Activated gamma-delta T cell treated with Interleukin-2 at 50 U/mL for 16 hours (primary cell): Measurements from ENCODE around the gene DGCR2.
"Not testable (repeated sequence)": the region's sequence is repeated elsewhere in the genome, so short reads cannot be mapped to it uniquely, and the experiment has no call there.

Experiments
- DNase-seq: peaks from one replicate; pipeline ENCODE4 v3.0.0-alpha.2; 2020

Gene DGCR2

DNA sequence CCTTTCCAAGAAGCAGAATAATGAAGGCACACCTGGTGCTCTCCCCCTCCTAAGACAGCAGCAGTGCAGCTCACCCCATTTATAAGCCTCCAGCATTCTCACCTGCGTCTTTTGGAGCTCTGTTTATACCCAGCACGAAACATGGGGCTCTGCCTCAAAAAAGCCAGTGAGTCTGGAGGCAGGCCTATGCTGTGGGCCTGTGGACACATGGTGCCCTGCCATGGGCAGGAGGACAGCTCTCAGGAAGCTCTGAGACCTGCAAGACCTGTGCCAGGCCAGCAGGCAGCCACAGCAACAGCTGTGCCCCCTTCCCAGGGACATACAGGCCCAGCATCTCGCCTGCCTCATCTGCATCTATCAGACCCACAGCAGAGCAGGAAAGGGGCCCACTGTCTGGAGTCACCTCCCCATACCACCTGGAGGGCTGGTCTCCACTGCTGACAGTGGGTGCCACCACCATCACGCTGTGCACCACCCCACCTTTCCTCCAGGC lies 64.2 kb downstream of the DGCR2 start:
- DNase-seq, result no peak

DNA sequence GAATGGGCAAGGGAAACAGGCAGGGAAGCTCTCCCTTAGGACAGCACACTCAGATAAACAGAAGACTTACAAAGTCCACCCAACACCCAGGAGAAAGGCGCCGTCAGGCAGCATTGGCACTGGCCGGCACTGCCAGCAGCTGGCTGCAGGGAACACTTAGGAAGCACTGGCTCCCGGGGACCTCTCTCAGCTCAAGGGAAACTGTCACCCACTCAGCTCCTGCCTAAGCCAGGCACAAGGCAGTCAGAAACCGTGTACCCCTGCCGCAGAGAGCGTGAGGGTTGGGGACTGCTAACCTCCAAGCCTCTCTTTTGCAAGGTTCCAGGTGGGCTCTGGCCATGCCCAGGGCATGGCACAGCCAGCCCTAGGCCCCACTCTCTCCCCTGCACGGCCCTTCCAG lies 64.7 kb downstream of the DGCR2 start:
- DNase-seq, result no peak

DNA sequence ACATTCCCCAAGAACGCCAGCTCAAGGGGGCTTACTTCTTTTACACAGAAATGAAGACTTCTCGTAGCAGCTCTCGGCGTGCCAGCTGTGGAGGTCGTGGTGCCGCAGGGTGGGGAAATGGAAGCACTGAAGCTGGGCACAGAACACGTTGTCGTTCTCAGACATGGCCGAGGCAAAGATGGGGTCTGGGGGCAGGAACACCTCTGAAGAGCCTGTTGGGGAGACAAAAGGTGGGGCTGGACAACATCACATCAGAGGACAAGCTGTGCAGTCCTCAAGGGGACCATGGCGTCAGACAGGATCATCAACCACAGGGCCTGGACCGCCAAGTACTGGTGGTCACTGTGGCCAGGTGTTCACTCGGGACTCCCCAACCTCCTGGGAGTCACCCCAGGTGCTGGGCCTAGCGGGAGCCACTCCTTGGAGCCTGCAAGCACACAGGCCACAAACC lies 65.2 kb downstream of the DGCR2 start:
- DNase-seq, result no peak

DNA sequence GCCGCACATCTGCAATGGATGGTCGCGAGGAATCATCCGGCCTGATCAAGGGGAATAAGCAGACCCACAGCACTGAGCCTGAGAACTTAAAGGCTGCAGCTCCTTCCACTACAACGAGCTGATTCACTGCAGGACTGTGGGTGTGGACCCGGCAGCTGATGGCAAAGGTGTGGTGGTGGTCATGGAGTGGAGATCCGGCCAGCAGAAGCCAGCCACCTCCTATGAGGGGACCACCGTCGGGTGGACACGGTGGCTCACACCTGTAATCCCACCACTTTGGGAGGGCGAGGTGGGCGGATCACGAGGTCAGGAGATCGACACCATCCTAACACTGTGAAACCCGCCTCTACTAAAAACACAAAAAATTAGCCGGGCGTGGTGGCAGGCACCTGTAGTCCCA lies 66.4 kb downstream of the DGCR2 start:
- DNase-seq, result no peak

DNA sequence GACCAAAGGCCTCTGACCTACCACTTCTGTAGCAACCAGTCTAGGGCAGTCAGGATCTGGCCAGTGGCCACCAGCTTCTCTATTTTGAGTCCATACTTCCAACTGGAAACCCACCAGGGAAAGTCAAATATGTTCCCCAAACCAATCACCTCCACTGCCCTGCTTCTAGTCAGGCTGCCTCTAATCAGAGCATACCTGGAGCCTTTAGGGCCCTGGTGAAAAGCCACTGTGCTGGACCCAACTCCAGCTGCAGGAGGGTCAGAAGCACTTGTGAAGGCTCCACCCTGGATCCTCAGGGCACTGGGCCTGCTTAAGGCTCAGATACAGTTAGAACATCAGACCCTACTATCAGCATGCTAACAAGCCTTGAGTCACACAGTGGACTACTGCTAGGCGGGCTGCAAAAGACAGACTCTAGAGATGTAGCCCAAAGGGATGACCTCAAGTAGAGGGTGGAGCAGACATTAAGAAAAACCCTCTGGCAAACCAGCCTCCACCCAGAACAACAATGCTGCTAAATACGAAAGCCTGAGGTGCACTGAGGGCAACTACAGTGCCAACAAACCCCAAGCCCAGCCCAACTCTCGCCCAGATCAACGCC lies 69.2 kb downstream of the DGCR2 start:
- no peak for DNase-seq

DNA sequence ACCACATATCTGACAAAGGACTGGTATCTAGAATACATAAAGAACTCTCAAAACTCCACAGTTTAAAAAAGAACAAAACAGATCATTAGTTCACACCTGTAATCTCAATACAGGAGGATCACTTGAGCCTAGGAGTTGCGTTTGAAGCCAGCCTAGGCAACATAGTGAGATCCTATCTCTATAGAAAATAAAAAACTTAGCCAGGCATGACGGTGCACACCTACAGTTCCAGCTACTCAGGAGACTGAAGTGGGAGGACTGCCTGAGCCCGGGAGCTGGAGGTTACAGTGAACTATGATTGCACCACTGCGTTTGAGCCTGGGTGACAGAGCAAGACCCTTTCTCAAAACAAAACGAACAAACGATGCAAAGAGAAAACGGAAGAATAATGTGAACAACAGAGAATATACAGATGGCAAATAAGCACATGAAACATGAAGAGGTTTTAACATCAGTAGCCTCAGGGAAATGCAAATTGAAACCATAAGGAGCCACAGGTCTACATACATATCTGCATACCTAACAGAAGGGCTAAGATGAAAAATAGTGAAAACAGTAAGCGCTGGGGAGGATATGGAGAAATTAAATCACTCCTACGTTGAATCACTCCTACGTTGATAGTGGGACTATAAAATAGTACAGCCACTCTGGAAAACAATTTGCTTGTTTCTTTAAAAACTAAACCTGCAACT lies 70.7 kb downstream of the DGCR2 start:
- no peak for DNase-seq

DNA sequence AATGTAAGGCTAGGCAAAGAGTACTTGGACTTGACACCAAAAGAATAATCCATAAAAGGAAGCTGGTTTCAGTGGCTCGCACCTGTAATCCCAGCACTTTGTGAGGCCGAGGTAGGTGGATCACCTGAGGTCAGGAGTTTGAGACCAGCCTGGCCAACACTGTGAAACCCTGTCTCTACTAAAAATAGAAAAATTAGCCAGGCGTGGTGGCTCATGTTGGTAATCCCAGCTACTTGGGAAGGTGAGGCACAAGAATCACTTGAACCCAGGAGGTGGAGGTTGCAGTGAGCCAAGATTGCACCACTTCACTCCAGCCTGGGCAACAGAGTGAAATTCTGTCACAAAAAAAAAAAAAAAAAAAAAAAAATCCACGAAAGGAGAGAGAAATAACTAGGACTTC lies 71.4 kb downstream of the DGCR2 start:
- not testable (repeated sequence) for DNase-seq

- no peak for DNase-seq
These were observed 72.1 kb downstream of the DGCR2 start for GRCh38 chr22:19050117-19050516.

DNA sequence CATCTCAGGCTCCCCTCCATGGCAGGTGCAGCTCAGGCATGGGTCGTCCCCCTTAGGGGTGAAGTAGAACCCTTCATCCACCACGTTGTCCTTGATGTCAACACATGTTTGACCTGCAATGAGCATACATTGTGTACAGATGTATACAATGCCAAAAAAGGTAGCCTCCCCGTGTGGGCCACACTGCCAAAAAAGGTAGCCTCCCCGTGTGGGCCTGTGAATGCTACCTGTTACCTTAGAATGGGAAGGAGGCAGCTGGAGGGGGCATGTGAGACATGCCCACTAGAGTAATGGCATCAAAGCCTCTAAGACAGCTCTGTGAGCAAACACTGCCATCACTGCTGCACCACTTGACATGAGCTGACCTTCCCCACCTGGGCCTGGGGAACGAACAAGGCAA lies 73.7 kb downstream of the DGCR2 start:
- no peak for DNase-seq

DNA sequence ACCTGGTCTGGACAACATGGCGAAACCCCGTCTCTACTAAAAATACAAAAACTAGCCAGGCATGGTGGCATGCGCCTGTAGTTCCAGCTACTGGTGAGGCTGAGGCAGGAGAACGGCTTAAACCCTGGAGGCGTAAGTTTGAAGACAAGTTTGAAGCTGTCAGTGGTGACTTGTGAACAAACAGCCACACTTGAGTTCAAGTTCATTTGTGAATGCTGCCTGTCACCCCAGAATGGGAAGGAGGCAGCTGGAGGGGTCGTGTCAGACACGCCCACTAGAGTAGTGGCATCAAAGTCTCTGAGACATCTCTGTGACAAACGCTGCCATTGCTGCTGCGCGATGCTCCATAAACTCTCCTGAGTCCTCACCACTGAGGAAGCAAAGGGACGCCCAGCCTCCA lies 74.2 kb downstream of the DGCR2 start:
- no peak for DNase-seq

GRCh38 chr22:19046719-19047609 lies 75.2 kb downstream of the DGCR2 start:
- DNase-seq, result no peak

DNA sequence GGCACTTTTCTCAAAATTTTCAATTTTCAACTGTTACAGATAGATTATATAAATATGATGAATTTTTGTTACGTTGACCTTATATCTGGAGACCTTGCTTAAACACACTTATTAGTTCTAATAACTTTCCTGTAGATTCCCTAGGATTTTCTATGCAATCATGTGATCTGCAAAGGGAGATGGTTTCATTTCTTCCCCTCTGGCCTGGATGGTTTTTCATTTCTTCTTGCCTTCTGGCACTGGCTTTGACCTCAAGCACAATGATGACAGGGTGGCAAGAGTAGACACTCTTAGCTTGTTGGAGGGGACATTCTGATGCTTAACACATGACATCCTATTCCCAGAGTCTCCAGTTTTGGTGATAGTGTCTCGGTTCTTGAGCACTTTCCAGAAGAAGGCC lies 75.9 kb downstream of the DGCR2 start:
- no peak for DNase-seq

DNA sequence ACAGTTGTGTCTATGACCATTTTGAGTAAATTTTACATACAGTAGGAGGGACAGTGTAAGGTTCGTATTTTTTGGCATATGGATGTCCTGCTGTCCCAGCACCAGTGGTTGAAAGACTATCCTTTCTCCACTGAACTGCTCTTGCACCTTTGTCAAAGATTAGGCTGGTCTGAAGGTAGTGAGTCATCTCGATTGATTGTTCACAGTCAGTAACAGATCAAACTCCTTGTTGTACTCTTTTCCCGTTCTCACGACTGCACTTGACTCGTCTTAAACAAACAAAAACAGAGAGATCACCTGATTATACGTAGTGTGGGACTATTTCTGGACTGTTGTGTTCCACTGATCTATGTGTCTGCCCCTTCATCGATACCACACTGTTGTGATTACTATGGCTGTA lies 77.1 kb downstream of the DGCR2 start:
- DNase-seq, result no peak

DNA sequence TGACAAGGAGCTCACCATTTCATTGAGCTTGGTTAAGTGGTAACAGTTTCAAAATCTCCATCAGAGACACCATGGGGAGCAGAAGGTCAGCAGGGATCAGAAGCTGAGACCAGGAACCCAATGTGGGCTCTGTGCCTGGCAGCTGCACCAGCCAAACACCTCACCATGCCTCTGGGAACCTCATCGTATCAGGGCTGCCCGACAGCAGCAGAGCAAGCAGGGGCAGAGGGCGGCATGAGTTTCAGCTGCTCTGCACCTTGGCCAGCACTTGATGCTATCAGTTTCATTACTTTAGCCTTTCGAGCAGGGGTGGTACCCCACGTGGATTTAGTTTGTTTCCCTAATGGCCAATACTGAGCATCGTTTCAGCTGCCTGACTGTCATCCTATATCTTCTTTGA lies 77.8 kb downstream of the DGCR2 start:
- no peak for DNase-seq

DNA sequence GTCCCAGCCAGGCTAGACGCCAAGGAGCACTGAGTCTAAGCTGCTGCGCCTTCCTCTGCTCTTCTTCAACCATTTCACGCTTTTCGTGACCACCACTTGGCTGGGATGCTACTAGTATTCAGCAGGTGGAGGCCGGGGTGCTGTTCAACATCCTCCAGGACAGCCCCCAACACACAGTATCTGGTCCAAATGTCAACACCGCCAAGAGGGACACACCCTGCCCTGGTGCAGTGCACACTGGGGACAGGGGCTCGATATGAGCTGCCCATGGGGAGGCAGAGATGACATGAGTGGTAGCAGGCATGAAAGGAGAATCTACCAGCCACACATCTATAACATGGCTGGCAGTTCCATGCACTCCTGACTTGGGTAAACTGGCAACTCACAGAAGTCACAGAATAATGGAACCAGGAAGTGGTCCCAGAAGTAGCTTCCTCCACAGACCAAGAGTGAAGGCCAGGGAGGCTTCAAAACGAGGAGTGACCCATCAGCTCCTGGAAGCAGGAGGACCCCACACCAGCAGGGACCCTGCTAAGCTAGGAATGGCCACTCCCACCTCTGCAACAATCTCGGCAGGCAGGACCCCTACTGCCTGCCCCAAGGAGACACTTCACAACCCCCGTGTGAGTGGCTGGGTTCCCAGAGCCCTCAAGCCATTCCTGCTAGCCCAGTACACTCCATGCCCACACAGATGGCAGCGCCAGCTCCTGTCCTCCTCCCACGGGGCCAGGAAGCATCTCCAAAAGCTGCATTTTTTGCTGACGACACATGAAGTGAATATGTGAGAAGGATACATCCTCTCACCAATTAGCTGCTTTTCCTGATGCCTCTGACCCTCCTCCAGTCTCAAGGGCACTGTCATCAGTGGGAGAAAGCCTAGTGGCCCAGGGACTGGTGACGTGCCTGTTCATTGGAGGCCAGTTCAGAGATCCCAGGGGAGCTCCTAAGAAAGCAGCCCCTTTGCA lies 78.8 kb downstream of the DGCR2 start:
- no peak for DNase-seq

GRCh38 chr22:19042285-19043120 lies 79.7 kb downstream of the DGCR2 start:
- DNase-seq, result no peak

DNA sequence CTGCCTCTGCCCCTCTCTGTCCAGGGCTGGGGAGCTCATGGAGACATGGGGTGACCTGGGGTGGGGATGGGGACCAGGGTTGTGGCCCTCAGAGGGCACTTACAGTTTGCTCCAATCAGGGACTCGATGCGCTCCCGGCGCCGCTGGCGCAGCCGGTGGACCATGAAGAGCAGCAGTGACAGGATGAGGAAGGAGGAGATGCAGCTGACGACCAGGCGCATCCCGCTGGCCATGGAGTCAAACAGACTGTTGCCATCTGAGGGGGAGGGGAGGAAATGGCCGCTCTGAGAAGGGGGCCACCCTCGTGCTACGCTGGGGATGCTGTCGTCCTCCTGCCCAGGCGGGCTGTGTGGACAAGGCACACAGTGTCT lies 80.5 kb downstream of the DGCR2 start:
- no peak for DNase-seq

DNA sequence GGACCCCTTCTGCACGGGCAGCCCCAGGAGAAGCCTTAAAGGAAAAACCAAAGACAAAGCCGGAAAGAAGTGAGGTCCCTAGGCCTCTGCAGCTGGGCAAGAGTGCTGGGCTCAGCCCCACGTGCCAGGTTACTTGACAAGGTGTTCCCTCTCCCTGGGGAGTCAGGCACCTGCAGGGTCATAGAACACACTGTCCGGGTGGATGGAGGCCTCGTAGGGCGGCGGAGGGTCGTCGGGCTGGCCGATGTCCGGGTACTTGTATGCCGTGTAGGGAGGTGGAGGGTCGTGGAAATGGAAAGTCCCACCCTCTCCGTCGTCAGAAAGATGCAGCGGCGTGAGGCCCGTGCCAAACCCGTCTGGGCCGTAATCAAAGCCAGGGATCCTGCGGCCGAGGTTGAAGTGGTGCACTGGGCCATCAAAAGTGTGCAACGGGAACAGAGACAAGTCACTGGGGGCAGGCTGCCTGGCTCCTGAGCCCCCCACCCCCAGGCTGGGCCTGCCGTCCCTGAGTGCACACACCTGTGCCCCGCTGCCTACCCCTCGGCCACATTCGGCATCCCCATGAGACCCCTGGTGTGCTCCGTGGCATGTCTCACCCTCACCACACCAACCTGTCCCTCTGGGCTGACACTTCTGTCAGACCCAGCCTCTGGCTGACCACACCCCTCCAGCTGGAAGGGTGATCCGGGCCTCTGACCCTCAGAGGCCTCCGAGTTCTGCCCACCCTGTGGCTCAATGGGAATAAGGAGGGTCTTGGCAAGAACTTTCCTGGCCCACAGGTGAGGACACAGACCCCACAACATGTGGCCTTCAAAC lies 81.1 kb downstream of the DGCR2 start:
- DNase-seq, result no peak

- DNase-seq, result no peak
These were observed 81.8 kb downstream of the DGCR2 start for GRCh38 chr22:19040391-19040861.

DNA sequence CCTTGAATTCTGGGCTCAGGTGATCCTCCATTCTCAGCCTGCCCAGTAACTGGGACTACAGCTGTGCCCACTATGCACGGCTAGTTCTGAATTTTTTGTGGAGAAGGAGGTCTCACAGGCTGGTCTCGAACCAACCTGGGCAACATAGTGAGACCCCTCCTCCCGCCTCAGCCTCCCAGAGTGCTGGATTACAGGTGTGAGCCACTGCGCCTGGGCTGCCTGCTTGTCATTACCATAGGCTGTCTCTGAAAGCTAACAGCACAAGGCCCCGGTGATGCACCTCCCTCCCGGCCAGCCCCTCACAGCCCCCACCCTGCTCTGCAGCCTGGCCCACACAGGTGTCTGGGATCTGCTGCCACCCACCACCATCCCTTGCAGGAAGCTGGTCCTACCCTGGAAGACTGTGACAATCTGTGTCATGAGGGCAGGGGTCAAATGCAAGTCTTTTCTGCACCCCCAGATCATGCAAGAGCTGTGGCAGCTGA lies 82.4 kb downstream of the DGCR2 start:
- no peak for DNase-seq

DNA sequence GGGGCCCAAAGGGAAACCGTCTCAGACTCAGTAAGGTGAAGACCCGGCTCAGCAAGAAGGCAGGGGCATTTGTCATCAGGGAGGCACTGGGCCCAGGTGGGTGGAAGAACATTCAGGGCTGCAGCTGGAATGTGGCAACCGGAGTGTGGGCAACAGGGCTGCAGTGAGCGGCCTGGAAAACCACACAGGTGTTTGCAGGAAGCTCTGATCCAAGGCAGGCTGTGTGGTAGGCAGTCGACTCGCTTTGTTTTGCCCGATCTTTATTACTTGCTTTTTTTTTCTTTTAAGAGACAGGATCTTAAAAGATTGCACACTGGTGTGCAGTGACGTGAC lies 82.8 kb downstream of the DGCR2 start:
- DNase-seq, result no peak
